UCSD-AML1 (cell line): ENCODE data around the gene SPATA16.
"Not testable (repeated sequence)": the region's sequence is repeated elsewhere in the genome, so short reads cannot be mapped to it uniquely, and the experiment has no call there.

Experiments used
- DNase-seq: peaks from one replicate; lab custom pipeline; 2025; ENCODE audit not compliant: unreplicated experiment; lab: John Stamatoyannopoulos, UW

SPATA16 gene

DNA sequence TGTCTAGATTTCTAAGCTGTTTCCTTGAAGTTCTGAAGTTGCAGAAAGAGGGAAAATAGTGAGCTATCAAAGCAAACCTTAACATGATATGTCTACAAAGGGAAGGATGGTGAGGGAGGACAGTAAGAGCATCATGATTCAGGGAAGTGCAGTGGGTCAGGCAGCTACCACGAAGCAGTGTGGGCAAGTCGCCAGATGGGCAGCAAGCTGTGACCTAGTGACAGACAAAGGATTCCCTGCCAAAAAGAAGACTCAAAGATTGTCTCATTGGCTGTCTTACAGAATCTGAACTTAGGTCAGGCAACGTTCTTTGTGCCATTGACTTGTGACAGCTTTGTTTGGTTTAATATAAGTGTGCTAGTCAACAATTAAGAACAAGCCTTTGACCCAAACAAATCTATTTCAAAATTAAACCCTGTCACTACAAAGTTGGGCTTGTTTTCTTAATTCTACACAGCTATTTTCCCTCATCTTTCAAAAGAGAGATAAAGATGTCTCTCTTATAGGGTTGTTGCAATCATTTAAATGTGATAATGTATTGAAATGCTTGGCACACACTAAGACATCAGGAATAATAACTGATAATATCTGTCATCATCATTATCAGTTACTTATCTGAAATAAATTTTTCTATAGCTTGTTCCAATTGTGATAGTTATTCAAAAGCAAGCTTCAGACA, 237.3 kb downstream of the SPATA16 start:
- DNase-seq, result no peak

DNA sequence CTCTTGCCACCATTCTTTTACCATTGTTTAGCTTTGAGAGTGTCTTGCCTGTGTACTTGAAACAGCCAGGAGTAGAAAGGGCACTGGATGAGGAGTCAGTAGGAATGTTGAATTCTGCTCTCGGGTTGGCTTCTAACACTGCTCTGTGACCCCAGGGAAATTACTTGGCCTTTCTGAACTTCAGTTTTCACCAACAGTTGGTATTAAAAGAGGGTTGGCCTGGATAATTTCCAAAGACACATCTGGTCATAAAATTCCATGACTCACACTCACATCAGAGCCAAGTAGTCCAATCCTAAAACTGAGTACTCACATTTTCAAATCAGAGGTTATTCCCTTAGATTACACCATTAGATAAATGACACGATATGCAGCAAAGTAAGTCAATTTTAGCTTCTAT, 248.9 kb downstream of the SPATA16 start:
- DNase-seq, result no peak

DNA sequence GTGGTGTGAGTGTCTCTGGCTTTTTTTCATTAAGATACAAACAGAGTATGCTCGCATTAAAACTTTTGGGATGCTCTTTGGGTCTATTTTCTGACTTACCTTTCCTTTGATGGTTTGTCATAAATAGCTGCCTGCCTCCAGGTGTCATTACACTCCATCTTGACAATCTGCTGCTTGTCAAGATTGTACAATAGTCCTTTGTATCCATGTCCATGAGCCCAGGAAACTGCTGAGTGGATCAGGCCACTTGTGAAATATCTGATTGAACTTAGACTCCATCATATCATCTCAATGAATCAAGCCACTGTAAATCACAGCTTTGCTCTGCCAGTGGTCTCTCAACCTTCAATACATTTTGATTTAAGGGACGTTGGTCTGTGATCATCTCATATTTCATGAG, 255.3 kb downstream of the SPATA16 start:
- no peak for DNase-seq

DNA sequence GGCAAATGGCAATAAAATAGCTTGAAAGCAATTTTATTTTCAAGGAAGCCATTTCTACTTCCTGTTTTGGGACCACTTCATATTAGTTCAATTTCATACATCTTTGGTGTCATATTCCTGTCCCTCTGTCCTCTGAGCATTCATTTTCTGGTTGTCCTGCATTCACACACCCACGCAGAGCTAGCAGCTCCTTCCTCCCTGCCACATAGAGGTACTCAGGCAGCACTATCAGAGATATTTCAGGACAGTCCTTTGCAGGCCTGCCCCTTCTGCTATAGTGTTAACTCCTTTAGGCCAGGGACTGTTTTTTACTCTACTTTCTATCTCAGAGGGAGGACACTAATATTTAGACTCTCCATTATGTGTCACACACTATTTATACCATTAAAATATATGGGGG, 258.5 kb downstream of the SPATA16 start:
- DNase-seq, result no peak

DNA sequence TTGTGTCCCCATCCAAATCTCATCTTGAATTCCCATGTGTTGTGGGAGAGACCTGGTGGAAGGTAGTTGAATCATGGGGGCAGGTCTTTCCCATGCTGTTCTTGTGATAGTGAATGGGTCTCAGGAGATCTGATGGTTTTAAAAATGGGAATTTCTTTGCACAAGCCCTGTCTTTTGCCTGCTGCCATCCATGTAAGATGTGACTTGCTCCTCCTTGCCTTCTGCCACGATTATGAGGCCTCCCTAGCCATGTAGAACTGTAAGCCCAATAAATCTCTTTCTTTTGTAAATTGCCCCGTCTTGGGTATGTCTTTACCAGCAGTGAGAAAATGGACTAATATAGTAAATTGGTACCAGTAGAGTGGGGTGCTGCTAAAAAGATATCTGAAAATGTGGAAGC, 261.7 kb downstream of the SPATA16 start:
- not testable (repeated sequence) for DNase-seq

DNA sequence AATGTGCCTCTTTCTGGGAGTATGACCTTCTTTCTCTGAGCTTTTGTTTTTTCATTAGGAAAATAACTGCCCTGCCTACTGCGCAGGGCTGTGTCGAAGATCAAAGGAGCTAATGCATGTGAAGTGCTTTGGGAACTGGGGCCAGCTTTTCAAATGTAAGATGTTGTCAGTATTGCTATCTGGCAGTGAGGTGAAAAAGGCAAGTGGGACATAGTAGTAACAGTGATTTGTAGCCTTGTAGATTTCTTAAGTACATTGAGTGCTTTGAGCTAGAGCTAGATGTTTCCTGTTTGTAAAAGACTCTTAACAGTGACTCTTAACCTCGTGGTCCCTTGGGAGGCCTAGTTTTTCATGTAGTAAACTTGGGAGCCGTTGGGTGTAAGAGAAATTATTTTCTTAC, 264.0 kb downstream of the SPATA16 start:
- DNase-seq, result no peak

DNA sequence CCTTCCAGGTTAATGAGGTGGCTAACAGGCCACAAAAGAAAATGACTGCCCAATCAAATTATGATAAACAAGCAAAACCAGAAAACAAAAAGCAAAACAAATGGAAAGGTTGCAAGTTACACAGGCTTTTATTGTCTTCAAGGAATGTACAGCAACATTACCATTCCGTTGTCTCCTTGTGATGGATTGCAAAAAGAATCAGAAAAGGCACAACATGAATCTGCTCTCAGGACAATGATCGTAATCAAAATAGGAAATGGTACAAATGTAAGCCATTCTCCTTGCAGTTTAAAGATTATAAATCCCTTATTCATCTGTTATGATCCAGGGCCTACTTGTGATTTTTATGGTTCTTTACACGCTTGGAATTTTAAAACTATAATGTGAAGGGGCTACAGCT, 264.7 kb downstream of the SPATA16 start:
- DNase-seq, result no peak

DNA sequence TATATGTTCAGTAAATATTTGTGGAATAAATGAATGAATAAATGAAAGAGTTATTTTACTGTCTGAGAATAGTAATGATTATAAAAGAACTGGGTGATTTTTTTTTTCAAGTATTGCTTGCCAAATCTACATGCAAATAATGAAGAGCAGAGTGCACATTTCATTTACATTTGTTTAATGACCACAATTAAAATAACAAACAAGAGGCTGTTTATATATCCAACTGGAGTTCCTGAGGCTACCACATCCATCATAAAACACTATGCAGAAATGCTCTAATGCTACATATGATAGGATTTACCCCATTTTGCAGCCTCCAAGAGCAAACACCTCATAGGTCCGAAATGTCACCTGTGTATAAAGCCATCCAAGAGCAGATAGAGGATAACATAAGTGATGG, 266.0 kb downstream of the SPATA16 start:
- no peak for DNase-seq

DNA sequence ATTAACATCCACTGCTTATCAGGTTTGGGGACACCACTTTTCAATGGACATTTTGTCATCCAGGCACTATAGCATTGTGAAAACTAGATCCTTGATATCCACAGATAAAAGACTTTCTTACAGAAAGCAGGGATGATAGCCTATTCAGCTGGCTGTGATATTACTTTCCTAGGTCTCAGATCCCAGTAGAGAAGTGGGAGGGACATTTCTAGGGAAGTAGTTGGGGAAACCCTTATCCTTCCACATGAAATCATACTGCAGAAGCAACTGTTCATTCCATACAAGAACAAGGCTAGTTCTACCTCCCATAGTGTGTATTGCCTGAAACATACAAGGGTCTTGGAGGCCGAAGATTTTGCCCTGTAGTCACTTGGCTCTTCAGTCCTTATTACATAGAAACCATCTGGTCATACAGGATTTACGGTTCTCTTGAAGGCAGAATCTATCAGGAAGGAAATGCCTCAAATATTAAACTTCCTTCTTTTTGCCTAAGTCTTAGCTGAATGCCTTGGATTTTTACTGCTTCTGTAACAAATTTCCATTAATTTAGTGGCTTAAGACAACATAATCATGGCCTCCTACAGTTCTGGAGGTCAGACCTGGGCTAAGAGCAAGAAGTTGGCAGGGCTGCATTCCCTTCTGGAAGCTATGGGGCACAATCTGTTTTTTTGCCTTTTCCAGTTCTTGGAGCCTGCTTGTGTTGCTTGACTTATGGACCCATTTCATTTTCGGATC, 271.1 kb downstream of the SPATA16 start:
- DNase-seq, result no peak

DNA sequence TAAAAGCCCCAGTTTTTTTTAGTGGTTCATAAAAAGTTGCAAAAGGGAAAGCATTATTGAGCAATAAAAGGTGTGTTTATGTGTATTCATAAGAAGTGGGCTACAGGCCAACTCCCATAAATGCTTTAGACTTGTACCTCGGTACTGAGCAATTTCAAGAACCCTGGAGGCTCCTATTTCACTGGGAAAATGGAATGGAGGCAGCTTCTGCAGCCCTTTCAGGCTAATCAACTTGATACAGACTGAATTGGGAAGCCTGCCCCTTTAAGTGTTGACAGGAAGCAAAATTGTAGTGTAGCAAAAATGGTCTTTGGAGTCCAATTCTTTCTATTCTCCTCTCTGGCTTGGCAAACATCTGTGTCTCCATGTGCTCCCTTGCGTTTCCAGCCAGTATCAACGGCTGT, 271.7 kb downstream of the SPATA16 start:
- DNase-seq, result no peak

DNA sequence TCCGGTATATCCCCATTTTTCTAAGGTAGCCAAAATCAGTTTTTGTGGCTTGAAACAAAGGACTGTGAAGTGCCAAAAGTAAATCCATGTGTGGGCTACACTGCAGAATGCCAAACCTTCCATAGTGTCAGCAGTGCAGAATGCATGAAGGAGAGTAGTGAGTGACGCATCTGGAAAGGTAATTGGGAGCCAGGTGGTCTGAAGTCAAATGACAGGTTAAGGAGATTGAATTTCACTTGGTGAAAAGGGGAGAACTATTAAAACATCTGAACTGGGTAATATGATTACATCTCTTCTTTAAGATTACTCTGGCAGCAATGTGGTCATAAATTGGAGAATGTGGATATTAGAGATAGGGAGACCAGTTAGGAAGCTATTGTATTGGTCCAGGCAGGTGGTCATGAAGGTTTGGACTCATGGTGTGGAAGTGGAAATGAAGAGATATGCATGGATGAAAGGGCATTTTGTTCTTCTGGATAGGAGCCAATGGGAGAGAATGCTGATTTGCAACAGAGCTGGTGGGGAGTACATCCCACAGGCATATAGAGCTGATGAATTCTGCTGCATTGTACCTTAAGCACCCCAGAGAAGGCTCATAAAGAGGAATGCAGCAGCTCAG, 272.3 kb downstream of the SPATA16 start:
- DNase-seq, result no peak

DNA sequence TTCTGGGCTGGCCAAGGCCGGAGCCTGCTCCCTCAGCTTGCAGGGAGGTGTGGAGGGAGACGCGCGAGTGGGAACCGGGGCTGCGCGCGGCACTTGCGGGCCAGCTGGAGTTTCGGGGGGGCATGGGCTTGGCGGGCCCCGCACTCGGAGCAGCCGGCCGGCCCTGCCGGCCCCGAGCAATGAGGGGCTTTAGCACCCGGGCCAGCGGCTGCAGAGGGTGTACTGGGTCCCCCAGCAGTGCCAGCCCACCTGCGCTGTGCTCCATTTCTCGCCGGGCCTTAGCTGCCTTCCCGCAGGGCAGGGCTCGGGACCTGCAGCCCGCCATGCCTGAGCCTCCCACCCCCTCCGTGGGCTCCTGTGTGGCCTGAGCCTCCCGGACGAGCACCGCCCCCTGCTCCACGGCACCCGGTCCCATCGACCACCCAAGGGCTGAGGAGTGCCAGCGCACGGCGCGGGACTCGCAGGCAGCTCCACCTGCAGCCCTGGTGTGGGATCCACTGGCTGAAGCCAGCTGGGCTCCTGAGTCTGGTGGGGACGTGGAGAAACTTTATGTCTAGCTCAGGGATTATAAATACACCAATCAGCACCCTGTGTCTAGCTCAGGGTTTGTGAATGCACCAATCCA, 274.2 kb downstream of the SPATA16 start:
- not testable (repeated sequence) for DNase-seq

DNA sequence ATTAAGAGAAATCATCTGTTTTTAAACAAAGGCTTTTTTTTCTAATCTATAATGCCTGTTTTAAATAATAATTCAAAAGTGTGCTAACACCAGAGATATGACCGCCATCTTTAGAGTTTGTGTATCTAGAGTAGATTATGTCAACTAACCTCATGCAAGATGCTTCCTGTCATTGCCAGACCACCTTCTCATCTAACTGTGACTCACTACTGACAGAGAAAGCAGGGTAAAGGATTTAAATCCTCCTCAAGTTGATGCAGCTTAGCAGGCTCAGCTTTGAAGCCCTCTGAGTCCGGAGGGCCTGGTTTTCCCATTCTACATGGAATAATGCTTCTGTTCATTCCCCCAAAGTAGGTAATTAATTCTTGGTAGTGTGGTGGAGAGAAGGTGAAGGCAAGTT, 282.0 kb downstream of the SPATA16 start:
- no peak for DNase-seq

DNA sequence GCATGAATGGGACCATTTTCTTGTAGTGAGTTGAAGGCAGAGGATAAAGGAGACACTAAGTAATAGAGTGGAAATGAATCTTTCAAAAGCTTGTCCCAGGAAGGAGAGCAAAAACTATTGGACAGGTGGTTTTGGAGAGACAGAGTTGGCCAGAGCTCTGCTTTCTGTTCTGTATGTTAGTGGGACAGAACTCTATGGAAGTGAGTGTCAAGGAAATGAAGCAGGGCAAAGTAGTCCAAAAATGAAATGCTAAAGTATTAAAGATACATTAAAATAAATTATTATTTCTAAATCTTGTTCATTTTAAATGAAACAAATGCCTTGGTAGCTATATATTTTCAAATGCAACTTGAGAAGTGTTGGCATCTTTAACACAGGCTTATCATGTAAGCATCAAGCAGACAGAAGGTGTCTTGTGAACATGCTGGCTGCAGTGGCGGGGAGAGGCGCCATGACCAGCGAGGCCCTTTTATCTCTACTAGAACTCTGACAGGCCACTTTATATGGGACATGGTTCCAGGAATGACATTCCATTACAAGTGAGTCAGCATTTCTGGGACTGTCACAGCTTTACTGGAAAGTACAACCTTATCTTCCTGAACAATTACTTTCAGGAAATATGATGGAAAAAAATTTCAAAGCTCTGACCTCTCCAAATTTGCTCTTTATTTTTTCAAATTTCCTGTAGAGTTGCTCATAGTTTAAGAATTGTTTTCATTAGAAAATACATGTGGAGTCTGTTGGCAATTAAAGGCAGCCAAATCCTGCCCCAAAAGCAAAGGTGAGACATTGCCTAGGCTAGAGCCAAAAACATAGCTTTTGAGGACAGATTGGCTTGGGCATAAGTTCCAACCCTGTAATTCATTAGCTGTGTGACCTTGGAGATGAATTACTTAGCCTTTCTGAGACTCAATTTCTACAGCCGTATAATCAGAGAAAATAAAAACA, 284.0 kb downstream of the SPATA16 start:
- peak; percentile 11 for DNase-seq

DNA sequence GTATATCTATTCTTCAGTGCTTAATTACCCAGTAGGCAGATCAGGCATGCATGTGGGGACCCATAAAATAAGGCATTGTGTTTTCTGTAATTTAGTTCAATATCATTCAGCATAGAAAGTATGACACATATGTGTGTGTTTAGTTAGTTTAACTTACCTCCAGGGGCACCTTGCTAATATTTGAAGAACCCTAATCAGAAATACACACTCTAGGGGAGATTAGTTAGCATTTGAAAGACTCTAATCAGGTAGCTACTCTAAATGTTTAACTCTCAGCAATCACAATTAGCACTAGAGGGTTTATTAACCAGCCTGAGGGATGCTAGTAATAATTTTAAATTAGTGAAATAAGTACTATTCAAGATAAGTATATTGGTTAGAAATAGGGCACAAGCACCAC, 286.0 kb downstream of the SPATA16 start:
- no peak for DNase-seq

DNA sequence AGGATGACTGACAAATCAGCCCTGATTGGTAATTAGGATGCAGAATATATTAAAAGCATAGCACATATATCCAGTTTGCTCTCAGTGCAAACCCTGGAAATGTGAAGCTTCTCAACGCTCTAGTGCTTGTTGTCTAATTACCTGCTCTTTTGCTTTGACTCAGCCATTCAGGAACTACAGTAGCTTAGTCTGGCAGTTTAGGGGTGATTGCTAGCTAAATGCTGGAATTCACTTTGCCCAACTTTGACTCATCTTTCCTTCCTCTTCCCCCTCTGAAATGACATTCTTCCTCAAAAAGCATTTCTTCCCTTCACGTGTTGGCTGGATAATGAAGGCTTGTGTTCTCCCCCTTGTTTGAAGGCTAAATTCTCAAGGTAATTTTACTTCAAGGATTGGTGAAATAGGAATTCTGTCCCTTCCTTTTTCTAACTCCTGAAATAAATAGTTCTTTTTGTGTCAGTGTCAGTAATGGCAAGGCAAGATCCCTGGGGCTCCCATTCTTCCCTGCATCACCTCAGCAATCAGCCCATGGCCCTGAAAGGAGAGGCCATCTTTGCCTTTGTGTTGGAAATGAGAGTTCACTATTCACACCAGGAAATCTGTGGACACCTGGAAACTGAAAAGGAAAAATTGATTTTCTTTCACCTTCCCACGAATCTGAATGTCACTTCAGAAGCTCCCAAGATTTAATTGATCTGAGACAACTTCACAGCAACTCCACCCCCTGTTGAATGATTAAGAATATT, 286.9 kb downstream of the SPATA16 start:
- no peak for DNase-seq

DNA sequence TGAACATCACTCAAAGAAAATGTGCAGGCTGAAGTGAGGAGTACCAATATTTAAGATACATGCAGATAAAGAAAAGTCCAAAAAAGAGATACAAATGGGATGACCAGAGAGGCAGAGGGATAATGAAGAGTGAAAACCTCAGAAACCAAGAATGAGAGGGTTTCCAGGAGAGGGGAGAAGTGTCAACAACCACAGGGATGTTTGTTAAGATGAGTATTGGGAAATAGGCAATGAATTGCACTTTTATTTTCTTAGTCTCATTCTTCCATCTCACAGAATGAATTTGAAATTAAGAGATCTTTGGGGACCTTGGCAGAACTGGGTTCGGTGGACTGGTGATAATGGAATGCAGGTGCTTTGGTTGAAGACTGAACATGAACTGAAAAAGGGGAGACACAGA, 288.0 kb downstream of the SPATA16 start:
- DNase-seq, result no peak

DNA sequence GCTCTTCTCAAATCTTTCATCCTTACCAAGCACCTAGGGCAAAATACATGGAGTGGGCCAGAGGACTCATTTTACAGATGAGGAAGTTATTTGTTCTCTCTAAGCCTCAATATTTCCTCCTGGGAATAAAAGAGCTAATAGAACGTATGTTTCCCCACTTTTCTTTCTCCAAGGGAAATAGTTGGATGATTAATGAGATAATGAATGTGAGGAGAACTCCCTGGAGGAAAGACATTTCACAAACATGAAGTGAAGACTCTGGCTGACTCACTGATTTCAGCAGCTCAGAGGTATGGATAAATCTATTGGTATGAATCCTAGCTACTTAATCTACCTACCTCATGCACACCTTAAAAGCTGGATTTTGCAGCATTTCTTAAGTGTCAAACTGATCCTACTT, 292.1 kb downstream of the SPATA16 start:
- no peak for DNase-seq

DNA sequence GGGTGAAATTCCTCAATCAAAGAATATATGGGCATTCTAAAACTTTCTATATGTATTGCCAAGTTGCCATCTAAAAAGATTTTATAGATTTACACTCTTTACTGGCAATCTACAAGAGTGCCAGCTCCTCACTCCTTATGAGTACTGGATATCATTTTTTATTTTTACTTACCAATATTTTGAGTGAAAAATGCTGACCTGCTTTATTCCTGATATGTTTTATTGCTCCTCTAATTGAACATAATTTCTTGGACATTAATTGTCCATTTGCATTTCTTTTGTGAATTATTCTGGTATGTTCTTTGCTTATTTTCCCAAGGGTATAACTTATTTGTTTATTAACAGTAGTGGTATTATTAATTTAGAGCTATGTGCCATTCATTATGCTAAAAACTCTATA, 293.7 kb downstream of the SPATA16 start:
- DNase-seq, result no peak

DNA sequence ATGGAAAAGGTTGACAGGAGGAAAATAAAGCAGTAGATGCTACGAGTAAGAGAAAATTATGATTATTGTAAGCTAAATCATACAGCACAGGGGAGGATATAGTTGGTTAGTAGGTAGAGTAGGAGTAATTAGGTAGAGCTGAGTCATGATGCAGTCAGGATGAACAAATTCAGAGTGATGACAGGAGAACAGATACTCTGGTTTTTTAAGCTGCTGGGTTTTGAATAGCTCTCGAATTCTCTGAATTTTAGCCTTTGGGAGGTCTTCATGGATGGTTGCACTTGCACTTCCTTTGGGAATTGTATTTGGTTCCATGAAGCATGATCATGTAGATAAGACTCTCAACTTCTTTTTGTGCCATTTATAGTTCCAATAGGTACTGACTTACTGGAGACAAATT, 294.3 kb downstream of the SPATA16 start:
- no peak for DNase-seq
